Smooth muscle cell (in vitro differentiated cells): ENCODE results near the gene ELMOD3. TPM values are rescaled to one million over a fixed set of nuclear protein-coding genes. Genes with fewer than 3 reads are reported as not detected.

Experiments
- DNase-seq: peaks from one replicate; lab custom pipeline; 2025; ENCODE audit not compliant: unreplicated experiment; lab: John Stamatoyannopoulos, UW
- H2AFZ ChIP-seq: fragments of 200-600 bp; sonication (generic); 2 replicates; pipeline ENCODE4 v1.6.0; 2016; ENCODE audit warnings: antibody characterized with exemption, low read depth, mild to moderate bottlenecking
- H3F3A ChIP-seq: fragments of 200-600 bp; sonication (generic); 2 replicates; pipeline ENCODE4 v1.6.0; 2017; ENCODE audit warnings: antibody characterized with exemption, low read depth
- H3K27ac ChIP-seq: fragments of 200-600 bp; sonication (generic); 2 replicates; pipeline ENCODE4 v1.5.1; 2016; ENCODE audit warnings: low read depth, mild to moderate bottlenecking
- H3K27me3 ChIP-seq: fragments of 200-600 bp; sonication (generic); 2 replicates; pipeline ENCODE4 v1.6.1; 2016; ENCODE audit warnings: low read depth, mild to moderate bottlenecking
- H3K36me3 ChIP-seq: fragments of 200-600 bp; sonication (generic); 2 replicates; pipeline ENCODE4 v1.5.1; 2016; ENCODE audit warnings: low read depth
- H3K4me1 ChIP-seq: fragments of 200-600 bp; sonication (generic); 2 replicates; pipeline ENCODE4 v1.5.1; 2016; ENCODE audit warnings: low read depth
- H3K4me2 ChIP-seq: fragments of 200-600 bp; sonication (generic); 2 replicates; pipeline ENCODE4 v1.6.0; 2016; ENCODE audit warnings: mild to moderate bottlenecking
- H3K4me3 ChIP-seq: fragments of 200-600 bp; sonication (generic); 2 replicates; pipeline ENCODE4 v1.5.1; 2016; ENCODE audit warnings: mild to moderate bottlenecking
- H3K79me2 ChIP-seq: fragments of 200-600 bp; sonication (generic); 2 replicates; pipeline ENCODE4 v1.6.0; 2016; ENCODE audit warnings: low read depth, mild to moderate bottlenecking
- H3K9ac ChIP-seq: fragments of 200-600 bp; sonication (generic); 2 replicates; pipeline ENCODE4 v1.6.0; 2016; ENCODE audit warnings: low read depth
- H3K9me3 ChIP-seq: fragments of 200-600 bp; sonication (generic); replicated peaks from 2 replicates; pipeline ENCODE4 v1.5.1; 2016; ENCODE audit warnings: low read depth
- H4K20me1 ChIP-seq: fragments of 200-600 bp; sonication (generic); 2 replicates; pipeline ENCODE4 v1.6.0; 2016; ENCODE audit warnings: low read depth
- CTCF ChIP-seq: fragments of 200-600 bp; sonication (generic); IDR thresholded peaks from 2 replicates; pipeline ENCODE4 v1.5.1; 2017; ENCODE audit warnings: borderline replicate concordance, mild to moderate bottlenecking, antibody characterized with exemption; ENCODE audit not compliant: insufficient read depth, poor library complexity, severe bottlenecking
- WGBS: methylation state at CpG from one replicate; pipeline ENCODE4 v1.1.7; 2016; ENCODE audit warnings: low lambda C conversion rate; 5-methylcytosine and 5-hydroxymethylcytosine counted together
- polyA plus RNA-seq: library from polyadenylated mRNA; unstranded; fragments of >200 nt; fragmentation: Nextera tagmentation; extraction: Ambion mirVana; gene quantifications from 2 replicates; pipeline ENCODE4 v1.2.1, GENCODE V29; 2016
- total RNA-seq: library from RNA; depleted of rRNA; stranded (reverse); fragments of >200 nt; gene quantifications from 2 replicates; pipeline ENCODE4 v1.2.3, GENCODE V29; 2014

ELMOD3 gene
- total and polyA plus RNA-seq, 2 experiments from 2014 or later: 13.3 to 15.2 TPM

GRCh38 chr2:85385746-85386145, 31.2 kb downstream of the ELMOD3 start:
- H3K27me3 ChIP-seq: no peaks in the 10 kb centered on the region
- H3K4me3 ChIP-seq: no peak overlapping the region
- no peak for DNase-seq
- H3K4me2 ChIP-seq: no peak overlapping the region
- H2AFZ ChIP-seq: no peak overlapping the region
- H3K27ac ChIP-seq: no peak overlapping the region
- H3K36me3 ChIP-seq: peaks cover 2% of the 10 kb centered on the region
- no peak for TF ChIP-seq CTCF
- H3F3A ChIP-seq: no peaks in the 10 kb centered on the region
- 93% methylated on average over 2 of the region's 2 CpGs for WGBS
- H3K9me3 ChIP-seq: no peaks in the 10 kb centered on the region
- no peaks in the 10 kb centered on the region for H3K4me1 ChIP-seq
- no peak overlapping the region for H3K9ac ChIP-seq
- H3K79me2 ChIP-seq: no peaks in the 10 kb centered on the region
- H4K20me1 ChIP-seq: no peaks in the 10 kb centered on the region

DNA sequence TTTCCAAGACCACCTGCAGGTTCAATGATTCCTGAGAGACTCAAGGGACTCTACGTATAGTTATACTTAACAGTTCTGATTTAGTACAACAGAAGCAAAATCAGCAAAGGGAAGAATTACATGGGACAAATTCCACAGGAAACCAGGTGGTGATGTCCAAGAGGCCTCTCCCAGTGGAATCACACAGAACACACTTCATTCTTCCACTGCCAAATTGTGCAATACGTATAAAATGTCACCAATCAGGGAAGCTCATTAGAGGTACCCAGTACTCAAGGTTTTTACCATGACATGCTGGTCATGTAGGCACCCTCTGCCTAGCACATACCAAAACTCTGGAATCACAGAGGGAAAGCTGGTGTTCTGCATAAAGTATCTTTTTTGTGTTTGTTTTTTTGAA, 33.2 kb downstream of the ELMOD3 start:
- Histone ChIP-seq H3K9ac (no peak overlapping the region), H4K20me1 (no peaks in the 10 kb centered on the region), H2AFZ (no peak overlapping the region), H3K27ac (no peak overlapping the region), H3K79me2 (no peaks in the 10 kb centered on the region), H3F3A (no peaks in the 10 kb centered on the region), H3K9me3 (no peaks in the 10 kb centered on the region), H3K4me2 (no peak overlapping the region), H3K4me3 (no peak overlapping the region), H3K36me3 (no peaks in the 10 kb centered on the region), H3K27me3 (no peaks in the 10 kb centered on the region), H3K4me1 (no peaks in the 10 kb centered on the region)
- DNase-seq: no peak
- no peak for TF ChIP-seq CTCF
- 100% methylated on average over 2 of the region's 2 CpGs for WGBS

DNA sequence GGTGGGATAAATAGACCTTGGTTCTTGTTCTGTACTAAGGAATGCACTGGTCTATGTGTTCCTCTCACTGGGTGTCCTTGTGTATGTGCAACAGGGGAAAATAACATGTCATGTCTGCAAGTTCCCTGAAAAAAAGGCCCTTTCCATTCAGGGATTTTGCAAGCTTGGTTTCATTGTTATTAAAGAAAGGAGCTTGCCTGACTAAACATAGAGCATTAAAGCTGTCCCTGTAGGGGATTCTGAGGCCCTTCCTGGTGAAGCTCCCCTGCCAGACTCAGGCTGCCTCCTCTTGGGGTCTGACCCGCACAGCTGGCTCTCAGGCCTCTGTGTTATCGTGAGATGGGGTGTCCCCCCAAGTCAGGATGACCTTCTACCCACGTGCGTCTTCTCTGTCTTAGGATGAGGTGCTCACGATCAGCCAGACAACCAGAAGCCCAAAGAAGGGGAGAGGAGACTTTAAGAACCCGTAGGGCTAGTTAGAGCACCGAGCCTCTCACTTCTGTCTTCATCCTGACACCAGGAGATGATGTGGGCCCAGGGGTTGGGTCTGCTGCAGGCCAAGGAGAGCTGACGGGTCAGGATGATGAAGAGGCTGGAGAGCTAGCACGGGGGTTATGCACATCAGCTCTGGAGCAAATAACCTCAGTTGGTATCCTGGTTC, 34.4 kb downstream of the ELMOD3 start:
- Histone ChIP-seq H3K4me3 (no peak overlapping the region), H4K20me1 (no peaks in the 10 kb centered on the region), H3K9ac (no peak overlapping the region), H3K4me1 (no peaks in the 10 kb centered on the region), H3K79me2 (no peaks in the 10 kb centered on the region), H3F3A (no peaks in the 10 kb centered on the region), H3K36me3 (no peaks in the 10 kb centered on the region), H2AFZ (no peak overlapping the region), H3K4me2 (no peak overlapping the region), H3K9me3 (no peaks in the 10 kb centered on the region), H3K27me3 (no peaks in the 10 kb centered on the region), H3K27ac (no peak overlapping the region)
- DNase-seq: no peak
- 93% methylated on average over 9 of the region's 9 CpGs for WGBS
- TF ChIP-seq CTCF: no peak
